Mucosa of descending colon (tissue), 3 donors: ENCODE measurements around the gene CCNI. TPM values are rescaled to one million over a fixed set of nuclear protein-coding genes. Genes with fewer than 3 reads are reported as not detected.

Experiments used
- ATAC-seq: fragments of 200-7000 bp; cut with Tn5 transposase; one replicate; pipeline ENCODE4 v1.9.1; 2020; ENCODE audit warnings: mild to moderate bottlenecking, moderate library complexity
- DNase-seq, 3 donors: peaks; one replicate each; pipeline ENCODE4 v3.0.0-alpha.2; 2020
- H3K36me3 ChIP-seq: fragments of 200-600 bp; one replicate; pipeline ENCODE4 v1.8.0; 2021; ENCODE audit warnings: low read depth, mild to moderate bottlenecking
- H3K4me1 ChIP-seq: fragments of 200-600 bp; one replicate; pipeline ENCODE4 v1.8.0; 2021; ENCODE audit warnings: low read depth, mild to moderate bottlenecking
- H3K4me3 ChIP-seq: fragments of 200-600 bp; one replicate; pipeline ENCODE4 v1.8.0; 2021; ENCODE audit warnings: mild to moderate bottlenecking
- H3K9me3 ChIP-seq: fragments of 200-600 bp; one replicate; pipeline ENCODE4 v1.8.0; 2021; ENCODE audit warnings: mild to moderate bottlenecking
- CTCF ChIP-seq: fragments of 200-600 bp; IDR thresholded peaks from one replicate; pipeline ENCODE4 v1.8.0; 2022; ENCODE audit warnings: antibody characterized with exemption, mild to moderate bottlenecking
- intact Hi-C, 2 donors: fragments of 100-400 bp; cut with DNase I in 1 of 2; cut with micrococcal nuclease in 1 of 2; formaldehyde crosslinking; loops; one replicate each; pipeline versions ENCODE4 v1.11.0 to v1.11.1; 2022; cut with DNase I, micrococcal nuclease
- total RNA-seq, 3 donors: library from RNA; stranded (reverse); fragmentation: NEBNext Ultra II Directional in 2 of 3; extraction: Animal tissue kit (Norgen Biotek cat#: 25700) in 2 of 3; gene quantifications; one replicate each; pipeline versions ENCODE4 v1.2.1 to v1.2.4, GENCODE V29; 2021 to 2023
- donor health status: DM: no; HTN: no; CAD: no; lungs with moderate emphysema.
- donor health status: DM: no; HTN: no; CAD: no.
- donor health status: DM: no; HTN: yes; CAD: no.

CCNI gene
- total RNA-seq, 3 donors from 2014 or later: 175 to 323 (median 190) TPM

DNA sequence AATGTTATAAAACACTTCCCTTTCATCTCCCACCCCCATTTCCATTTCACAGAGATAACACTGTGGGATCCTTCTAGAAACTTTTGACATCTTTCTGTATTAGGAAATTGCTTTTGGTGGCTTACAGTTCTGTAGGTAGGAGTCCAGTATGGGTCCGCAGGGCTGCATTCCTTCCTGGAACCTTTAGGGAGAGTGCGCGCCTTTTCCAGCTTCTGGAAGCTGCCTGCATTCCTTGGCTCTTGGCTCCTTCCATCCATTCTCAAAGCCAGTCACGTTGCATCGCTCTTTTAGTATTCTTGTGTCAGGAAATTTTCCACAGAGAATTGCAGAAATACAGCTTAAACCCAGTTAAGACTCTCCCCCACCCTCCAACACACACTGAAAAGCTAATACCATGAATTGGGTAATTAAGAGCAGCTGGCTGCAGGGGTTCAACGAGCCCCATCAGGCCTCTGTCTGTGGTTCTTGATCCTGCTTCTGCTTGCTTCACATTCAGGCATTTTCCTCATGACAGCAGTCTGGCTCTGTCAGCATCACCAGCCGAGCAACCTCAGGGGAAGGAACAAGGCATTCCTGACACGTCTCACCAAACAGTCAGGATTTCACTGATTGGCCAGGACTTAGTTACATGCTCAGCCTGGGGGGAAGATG is 77.4 kb downstream of the CCNI start:
- H3K36me3 ChIP-seq: no peaks in the 10 kb centered on the region
- DNase-seq: no peak
- ATAC-seq: peak; percentile 30
- intact Hi-C loops: no loop called here
- H3K4me1 ChIP-seq: peaks cover 2% of the 10 kb centered on the region
- no peak for TF ChIP-seq CTCF
- H3K9me3 ChIP-seq: no peaks in the 10 kb centered on the region
- no peak overlapping the region for H3K4me3 ChIP-seq

DNA sequence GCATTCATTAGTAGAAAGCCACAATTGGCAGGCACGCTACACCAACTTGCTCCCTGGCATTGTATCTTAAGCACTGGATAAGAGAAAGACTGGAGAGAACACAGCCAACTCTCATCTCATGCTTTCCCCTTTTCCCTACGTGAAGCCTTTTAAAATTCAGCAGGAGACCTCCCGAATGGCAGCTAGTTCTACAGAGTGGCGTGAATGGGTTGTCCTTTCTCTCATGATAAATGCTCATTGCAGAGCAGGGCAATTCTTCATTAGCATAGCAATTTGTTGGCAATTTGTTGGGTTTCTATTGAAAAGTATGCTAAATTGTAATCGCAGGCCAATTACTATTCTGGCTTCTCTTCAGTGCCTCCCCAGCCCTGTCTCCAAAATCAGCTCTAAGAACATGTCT is 78.3 kb downstream of the CCNI start:
- Histone ChIP-seq H3K9me3 (no peaks in the 10 kb centered on the region), H3K36me3 (no peaks in the 10 kb centered on the region), H3K4me1 (peaks cover 2% of the 10 kb centered on the region), H3K4me3 (no peak overlapping the region)
- intact Hi-C loops: no loop called here
- ATAC-seq (no peak), DNase-seq (no peak)
- TF ChIP-seq CTCF: no peak

Other genes with a start within 250 kb of the CCNI start
- 10 to 100 TPM in 2 of 3 donors, 1 to 10 TPM in 1; 8.6 to 27.0 (median 24.8) TPM for gene SOWAHB, start 177.8 kb downstream of the CCNI start, total RNA-seq
- 100 to 1,000 TPM in 2 of 3 donors, 10 to 100 TPM in 1; 73.0 to 117 (median 109) TPM for gene SEPTIN11, start 126.2 kb downstream of the CCNI start, total RNA-seq
- 10 to 100 TPM; 36.1 to 86.5 (median 64.8) TPM for gene CCNG2, start 81.2 kb upstream of the CCNI start, total RNA-seq